CD4-positive, alpha-beta T cell treated with Interleukin-15 for 4 hours (primary cell): ENCODE results near the gene SKI.

Source experiments
- DNase-seq: peaks from one replicate; pipeline ENCODE4 v3.0.0-alpha.2; 2020; ENCODE audit warnings: low spot score

The SKI gene

DNA sequence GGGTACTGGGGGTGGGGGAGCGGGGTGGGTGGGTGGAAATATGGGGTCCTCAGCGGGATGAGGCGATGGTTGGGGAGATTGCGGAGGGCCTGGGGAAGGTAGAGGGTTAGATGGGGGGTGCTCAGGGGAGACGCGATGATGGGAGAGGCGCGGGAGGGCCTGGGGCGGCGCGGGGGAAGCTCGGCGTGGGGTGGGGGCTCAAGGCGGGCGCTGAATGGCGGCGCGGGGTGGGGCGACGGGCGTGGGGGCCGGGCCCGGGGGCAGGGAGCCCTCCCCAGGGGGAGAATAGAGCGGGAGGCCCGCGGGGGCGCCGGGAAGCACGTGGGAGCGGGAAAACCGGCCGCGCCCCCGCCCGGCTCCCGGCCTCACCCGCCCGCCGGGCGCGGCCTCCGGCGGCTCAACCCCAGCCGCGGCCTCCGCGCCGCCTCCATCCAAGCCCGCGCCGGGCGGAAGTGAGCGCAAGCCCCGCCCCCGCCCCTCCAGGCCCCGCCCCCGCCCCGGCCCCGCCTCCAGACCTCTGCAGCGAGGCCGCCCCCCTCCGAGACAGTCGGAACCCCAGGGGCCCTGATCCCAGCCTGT is 33.7 kb upstream of the SKI start, which contains the start of gene FAAP20:
TSS of gene FAAP20 (minus strand) at position 454 of the 579 bp plus-strand sequence. CDS start at position 431, 23 bp downstream.
- DNase-seq = peak; percentile 73

DNA sequence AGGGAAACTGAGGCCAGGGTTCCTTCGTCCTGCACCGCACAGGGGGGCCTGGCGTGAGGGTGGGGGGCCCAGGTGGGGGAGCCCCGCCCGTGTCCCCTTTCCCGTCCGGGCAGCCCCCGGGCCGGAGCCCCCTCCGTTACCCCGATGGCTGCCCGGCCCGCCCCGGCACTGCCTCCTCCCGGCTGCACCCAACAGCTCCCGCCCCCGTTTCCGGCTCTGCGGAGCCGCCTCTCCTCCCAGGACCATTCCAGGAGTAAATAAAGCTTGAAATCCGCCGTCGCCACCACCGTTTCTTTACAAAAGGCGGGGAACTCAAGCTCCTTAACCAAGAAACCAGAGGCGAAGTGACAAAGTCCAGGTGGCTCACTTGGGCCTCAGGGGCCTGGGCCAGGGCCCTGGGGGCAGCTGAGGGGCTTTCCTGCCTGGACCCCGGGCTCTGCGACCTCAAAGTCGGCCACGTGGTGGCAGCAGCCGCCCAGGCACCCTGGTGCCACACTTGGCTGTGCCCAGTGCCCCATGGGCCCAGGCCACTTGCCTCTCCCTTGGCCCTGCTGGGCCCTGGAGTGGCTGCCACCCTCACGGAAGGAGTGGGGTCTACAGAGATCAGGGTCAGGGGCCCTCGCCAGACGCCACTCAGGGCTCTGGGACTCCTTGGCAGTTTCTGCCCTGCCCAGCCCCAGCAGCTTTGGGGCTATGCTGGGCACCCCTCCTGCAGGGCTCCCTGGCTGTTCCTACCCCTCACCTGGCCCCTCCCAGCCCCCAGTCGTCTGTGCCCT is 33.0 kb upstream of the SKI start:
- peak; percentile 87 for DNase-seq

DNA sequence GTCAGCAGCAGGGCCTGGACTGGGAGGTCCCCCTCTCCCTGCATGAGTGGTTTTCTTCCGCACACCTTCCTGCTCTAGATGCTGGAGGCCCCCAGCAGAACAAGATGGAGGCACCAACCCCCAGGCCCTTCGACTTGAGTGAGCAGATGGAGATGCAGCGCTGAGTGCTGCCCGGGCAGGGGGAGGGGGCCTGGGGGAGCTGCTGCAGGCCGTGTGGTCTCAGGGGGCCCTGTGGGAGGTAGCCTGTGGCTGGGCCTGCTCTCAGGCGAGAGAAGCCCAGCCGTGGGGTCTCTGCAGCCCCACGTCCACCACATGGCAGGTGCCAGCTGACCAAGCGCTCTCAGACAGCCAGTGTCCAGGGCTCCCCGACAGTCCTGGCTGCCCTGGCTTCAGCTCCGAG is 32.3 kb upstream of the SKI start:
- no peak for DNase-seq

DNA sequence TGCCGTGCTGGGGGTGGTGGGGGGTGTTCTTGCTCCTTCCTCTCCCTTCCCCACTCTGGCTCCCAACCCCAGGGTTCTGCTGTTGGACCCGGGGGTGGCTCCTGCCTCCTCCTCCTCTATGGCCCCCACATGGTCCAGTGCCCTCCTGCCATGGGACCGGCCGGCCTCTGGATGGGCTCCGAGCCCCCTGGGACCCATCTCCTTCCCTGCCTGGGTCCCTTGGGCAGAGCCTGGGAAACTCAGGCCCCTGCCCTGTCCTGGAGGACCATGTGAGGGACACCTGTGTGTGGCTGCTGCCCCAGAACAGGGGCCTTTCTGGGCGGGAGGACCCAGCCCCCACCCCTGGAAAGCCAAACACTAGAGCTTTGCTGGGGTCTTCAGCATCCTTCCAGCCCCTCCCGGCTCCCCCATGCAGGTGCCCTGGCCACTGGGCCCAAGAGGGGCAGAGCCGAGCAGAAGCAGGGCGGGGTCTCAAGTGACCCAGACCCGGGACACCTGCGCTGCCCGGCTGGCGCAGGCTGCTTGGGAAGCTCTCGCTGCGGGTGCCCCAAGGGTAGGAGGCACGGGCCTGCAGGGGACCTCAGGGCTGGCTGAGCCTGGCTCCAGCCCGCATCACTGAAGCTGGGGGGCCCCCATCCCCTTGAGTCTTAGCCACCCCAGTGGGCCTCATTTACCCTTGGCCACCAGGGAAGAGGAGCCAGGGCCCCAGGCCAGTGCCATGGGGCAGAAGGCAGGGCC is 31.0 kb upstream of the SKI start:
- DNase-seq = no peak

DNA sequence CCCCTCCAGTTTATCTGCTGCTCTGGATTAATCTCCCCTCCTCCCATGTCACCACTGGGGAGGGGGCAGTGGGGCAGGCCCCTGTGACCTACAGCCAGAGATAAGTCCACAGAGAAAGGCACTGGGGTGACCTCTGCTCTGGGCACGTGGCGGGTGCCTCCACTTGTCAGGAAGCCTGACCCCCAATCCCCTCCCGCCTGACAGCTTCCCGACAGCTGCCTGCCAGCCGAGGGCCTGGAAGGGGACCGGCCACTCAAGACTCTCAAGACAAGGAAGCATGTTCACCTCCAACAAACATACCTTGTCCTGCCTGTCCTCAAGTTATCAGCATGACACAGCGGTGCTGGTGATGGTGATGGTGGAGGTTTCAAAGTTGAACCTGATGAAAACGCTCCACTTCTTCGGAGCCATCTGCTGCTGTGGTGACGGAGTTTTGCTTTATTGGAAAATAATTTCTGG is 30.4 kb upstream of the SKI start:
- no peak for DNase-seq

DNA sequence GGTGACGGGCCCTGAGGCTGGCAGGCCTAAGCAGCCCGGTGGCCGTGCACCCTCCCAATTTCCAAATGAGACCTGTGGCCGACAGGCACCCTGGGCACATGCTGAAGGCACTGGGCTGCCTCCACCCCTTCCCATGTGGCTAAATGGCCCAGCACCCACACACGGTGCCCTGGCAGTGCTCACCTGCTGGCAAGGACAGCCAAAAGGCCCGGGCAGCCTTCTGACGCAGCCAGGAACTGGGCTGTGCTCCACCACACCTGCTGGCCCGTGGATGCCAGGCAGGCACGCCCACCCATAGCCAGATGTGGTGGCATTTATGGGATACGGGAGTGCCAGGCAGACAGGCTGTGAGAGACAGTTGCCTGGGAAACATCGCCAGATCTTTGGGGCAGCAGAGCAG is 29.5 kb upstream of the SKI start:
- no peak for DNase-seq

DNA sequence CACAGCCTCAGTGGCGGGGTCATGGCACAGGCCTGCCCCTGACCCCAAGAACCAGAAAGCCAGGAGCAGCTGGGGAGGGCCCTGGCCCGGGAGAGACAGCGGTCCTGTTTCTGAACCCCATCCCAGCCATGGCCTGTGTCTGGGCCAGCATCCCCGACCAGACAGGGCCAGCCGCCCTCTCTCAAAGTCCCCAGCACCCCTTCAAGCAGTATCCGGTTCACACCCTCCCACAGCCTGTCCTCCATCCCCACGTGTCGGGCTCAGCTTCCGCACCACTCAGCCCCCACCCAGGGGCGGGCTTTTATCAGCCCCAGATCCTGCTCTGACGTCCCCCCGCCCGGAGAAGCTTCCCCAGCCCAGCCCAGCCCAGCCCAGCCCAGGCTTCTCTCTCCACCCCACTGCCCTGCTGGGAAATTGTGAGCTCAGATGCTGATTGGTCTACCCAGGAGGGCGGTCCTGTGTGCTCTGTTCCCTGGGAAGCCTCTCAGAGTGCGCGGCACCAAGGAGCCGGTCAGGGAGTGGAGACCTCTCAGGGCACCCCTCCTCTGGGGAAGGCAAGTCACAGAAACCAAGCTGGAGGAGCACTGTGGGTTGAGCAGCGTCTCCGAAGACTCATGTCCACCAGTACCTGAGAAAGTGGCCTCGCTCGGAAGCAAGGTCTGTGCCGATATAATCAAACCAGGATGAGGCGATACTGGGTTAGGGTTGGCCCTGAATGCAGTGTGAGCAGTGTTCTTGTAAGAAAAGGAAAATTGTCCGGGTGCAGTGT is 28.9 kb upstream of the SKI start:
- peak; percentile 86 for DNase-seq

DNA sequence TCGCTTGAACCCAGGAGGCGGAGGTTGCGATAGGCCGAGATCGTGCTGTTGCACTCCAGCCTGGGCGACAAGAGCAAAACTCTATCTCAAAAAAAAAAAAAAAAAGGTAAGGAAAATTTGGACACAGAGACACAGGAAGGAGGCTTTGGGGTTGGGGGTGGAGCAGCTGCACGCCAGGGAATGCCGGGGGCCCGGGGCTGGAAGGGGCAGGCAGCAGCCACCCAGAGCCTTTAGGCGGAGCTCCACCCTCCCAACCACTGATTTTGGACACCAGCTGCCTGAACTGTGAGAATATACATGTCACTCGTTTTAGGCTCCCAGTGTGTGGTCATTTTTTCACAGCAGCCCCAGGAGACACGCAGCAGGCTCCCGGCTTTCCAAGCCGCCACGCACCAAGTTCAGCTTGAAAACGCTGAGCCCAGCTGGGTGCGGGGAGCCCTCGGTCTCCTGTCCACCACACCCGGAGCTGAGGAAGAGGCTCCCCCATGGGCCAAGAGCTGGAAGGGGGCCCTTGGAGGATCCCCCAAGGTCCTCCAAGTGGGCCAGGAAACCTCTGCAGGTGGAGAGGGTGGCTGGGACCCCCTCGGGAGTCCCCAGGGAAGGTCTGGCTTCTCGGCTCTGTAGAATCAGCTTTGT is 27.7 kb upstream of the SKI start:
- DNase-seq = no peak

DNA sequence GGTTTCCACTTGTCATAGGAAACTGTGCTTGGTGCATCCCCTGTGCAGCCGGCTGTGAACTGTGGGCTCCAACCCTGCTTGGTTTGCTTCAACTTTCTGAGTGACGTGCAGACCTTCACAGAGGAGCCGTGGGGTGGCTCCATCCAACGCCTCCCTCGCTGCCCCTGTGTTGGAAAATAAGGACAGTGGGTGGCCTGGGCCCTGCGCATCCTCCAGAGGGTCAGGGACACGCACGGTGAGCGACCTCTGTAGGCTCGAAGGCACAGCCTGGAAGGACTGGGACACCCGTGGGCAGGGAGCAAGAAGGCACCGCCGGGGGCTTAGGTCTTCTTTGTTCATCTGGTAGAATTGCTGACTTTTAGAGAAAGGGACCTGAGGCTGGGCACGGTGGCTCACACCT is 27.1 kb upstream of the SKI start:
- no peak for DNase-seq

DNA sequence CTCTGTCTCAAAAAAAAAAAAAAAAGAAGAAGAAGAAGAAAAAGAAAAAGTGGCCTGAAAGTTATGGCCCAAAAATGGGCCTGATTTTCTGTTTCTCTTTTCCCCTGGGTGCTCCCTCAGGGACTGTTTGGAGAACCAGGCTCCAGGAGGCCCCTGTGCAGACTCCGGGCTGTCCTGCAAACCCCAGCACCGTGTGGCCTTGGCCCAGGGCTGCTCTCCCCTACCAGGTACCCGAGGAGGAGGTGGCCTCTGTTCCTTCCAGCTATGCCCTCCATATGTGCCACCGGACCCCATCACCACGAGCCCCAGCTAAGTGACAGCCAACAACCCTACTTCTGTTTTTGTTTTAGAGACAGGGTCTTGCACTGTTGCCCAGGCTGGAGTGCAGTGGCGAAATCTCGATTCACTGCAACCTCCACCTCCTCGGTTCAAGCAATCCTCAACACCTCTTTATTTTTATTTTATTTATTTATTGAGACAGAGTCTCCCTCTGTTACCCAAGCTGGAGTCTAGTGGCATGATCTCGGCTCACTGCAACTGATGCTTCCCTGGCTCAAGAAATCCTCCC is 26.0 kb upstream of the SKI start:
- no peak for DNase-seq

DNA sequence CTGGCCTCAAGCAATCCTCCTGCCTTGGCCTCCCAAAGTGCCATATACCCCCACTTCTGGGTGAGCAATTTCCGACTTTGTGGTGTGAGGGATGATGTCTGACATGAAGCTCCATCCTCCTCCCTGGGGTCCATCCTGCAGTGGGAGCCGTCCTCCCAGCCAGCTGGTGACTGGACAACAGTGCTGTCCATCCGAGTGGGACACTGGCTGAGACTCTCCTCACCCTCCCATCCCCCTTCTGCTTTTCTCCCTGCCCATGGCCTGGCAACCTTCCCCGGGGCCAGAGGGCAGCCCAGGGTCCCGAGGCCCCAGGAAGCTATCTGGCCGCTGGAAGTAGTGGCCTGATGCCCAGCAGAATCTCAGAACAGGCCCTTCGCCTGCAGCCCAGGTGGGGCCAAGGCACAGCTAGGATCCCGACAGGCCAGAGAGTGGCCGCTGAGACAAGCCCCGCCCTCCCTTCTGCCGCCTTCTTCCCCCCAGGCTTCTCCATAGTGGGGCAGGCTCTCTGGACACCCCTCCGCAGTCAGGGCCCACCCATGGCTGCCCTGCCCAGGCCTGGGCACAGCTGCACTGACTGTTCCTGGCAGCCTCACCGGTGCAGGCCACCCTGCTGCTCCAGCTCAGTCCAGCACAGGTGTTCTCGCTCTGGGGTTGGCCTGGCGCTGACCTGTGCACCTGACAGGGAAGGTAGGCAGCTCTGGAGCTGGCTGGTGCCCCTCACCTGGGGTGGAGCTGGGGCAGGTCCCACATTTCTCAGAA is 25.1 kb upstream of the SKI start:
- DNase-seq = no peak

DNA sequence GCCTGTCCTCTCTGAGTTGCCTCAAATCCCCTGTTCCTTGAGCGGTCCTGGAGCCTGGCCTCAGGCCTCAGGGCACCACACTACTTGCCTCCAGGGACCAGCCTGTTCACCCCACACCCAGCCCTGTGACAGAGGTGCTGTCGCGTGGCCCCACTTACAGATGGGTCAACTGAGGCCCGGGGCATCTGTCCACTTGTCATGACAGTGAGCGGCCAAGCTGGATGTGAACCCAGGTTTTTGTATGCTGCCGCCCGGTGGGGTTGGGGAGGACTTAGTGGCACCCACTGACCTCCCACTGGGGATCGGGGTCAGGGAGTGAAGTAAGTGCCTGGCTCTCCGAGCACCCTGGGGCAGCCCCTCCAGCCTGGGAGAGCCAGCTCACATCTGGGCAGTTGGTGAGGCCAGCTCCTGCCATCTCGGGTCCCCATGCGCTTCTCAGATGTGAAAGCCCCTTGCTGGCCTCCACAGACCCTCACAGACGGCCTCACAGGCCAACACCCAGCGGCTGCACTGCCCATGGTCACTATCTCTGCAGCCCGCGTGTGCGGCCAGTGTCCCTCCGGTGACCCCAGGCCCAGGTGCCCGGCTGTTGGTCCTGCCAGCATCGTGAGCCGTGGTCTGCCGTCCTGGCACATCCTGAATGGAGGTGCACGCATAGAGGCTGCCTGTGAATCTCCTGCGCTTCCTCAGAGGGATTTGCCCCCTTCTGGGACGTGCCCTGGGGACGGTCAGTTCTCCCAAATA is 24.3 kb upstream of the SKI start:
- no peak for DNase-seq

DNA sequence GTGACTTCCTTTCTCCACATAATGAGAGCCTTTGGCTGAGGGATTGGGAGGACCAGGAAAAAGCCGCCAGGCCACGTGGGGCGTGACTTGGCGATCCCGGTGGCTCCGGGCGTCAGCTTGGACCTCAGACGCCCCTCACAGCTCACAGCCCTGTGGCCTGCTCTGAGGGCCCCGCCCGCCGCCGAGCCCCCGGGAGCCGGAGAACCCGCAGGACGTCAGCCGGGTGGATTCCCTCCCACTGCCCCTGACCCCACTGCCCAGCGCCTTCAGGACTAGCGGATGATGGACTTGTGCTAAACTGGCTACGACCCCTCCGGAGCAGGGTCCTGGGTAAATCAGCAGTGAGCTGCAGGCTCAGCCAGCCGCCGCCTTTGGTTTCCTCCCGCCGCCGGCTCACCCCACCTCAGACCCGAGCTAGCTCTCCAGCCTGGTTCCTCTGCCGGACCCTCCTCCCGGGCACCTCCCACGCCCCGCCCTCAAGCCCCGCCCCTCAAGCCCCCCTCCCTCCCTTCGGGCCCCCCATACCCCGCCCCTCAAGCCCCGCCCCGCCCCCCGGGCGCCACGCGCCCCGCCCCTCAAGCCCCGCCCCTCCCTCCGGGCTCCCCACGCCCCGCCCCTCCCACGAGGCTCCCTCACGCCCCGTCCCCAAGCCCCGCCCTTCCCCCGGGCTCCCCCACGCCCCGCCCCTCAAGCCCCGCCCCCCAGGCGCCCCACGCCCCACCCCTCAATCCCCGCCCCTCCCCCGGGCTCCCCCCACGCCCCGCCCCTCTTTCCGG is 23.5 kb upstream of the SKI start:
- DNase-seq = no peak

DNA sequence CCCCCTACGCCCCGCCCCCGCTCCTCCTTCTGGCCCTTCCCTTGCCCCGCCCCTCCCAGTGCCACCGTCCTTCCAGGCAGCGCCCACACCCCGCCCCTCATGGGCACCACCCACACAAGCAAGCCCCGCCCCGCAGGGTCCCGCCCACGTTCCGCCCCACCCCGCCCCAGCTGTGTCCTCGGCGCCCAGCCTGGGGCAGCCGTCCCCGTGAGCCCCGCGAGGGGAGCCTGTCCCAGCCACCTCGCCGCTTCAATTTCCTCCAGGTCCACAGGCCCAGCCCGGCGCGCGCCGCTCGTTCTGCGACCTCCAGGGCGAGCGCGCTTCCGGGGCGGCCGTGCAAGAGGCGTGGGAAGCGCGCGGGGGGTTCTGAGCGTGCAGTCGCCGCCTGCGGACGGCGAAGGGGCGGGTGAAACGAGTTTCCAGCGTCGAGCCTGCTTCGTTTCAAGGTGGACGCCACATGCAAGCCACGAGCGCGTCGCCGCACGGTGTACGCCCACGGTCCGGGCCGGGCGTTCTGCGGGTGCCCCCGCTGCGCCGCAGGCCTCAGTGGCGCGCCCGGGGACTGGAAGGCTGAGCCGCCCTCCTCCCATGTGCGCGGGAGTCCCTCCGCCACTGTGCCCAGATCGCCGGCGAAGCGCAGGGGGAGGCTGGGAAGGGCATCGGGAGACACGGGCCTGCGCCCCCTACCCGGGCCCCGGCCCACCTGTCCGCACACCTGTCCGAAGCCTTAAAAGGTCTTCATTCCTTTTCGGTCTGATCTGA is 22.7 kb upstream of the SKI start:
- peak; percentile 95 for DNase-seq

DNA sequence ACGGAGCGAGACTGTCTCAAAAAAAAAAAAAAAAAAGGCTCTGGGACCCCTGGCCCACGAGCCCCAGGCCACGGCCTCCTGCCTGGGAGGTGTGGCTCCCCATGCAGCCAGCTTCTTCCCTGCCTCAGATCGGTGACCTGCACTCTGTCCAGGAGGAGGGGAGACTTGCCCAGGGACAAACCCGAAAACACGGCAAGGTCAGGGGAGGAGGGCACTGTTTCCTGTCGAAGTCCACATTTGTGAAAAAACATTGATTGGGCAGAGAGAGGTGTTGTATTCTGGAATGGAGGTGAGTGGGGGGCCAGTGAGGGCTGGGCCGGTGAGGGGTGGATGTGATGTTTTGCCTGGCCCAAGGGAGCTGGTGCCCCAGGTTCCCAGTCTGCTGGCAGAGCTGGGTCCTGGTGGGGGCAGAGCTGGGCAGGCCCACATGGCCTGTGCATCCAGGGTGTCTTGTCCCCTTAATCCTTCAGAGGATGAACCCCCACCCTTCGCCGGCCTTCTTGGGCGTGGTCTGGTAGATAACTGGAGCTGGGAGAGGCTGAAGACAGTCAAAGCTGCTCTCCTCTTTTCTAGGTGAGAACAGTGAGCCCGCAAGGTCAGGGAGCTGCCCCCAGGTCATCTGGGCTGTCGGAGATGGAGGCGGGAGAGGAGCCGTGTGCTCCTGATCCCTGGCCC is 21.2 kb upstream of the SKI start:
- no peak for DNase-seq

DNA sequence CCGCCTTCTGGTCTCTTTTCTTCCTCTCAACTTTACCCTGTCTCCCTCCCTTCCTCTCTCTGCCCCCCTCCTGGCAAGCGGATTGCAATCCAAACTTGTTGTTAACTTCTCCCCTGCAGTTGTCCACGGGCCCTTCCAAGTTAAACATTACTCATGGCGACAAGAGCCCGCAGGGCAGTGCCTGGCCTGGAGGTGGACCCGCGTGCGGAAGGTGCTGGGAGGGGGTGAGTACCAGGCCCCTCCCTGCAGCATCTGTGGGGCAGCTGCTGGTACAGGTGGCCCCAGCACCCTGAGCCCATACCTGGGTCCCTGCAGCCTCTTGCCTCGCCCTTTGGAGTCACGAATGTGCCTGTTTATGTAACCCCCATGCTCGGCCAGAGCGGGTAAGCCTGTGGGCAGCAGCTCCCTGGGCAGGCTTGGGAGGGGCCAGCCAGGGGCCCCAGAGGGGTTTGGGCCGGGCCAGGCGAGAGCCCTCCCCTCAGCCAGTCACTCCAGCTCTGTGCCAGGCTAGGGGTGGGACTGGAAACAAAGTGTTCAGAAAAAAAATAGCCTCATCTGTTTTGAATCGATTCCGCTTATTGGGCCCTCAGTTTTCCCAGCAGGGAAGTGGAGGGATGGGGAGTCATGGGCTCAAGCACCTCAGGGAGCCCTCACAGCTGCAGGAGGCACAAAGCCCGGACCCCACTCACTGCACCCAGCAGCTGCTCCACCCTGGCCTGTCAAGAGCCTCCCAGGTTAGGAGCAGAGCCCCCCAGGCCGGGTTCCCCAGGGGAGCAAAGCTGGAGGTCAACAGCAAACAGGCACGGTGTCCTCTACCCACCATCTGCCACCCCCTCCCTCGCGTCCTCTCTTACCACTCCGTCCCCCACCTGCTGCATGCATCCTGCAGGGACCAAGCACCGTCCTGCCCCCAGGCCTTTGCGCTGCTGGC is 19.5 kb upstream of the SKI start:
- no peak for DNase-seq
